Measurements from ENCODE around the gene MYH14. TPM values are rescaled to one million over a fixed set of nuclear protein-coding genes. Genes with fewer than 3 reads are reported as not detected.
"Not testable (repeated sequence)": the region's sequence is repeated elsewhere in the genome, so short reads cannot be mapped to it uniquely, and the experiment has no call there.

MYH14 gene
- total RNA-seq, 1 donor from 2014 or later = not detected

DNA sequence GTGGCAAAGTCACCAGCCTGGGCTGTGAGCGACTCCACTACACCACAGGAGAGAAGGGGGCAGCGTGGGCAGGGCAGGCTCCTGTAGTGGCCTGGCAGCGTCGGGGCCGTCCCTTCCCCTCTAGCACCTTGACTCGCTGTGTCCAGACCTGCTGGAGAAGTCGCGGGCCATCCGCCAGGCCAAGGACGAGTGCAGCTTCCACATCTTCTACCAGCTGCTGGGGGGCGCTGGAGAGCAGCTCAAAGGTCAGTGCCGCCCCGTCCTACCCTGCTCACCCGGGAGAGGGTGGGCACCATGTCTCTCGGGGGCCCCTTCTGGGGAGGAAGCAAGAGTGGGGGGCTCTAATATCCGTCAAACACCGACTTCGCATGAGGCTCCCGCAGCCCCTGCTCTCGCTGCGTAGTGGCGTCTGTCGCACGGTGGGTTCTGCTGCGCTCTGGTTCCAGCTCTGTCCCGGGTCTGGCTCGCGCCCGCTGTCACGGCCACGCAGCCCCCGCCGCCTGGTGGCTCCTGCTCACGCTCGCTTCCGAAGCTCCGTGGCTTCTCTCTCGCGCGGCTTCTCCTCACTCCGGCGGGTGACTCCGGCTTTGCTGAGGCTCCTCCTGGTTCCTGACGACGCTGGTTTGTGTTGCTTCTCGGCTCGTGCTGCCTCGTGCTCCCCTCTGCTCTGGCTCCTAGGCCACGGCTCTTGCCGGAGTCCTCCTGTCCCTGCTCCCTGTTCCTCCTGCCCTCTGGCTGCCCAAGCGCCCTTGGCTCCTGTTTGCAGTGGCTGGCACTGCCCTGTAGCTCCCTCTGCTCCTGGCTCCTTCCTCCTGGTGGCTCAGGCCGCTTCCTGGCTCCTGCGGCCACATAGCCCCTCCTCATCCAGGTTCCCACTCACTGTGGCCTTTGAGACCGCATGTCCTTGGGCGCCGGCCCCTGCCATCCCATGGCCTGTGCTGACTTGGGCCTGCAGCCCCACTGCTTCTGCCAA lies 27.2 kb downstream of the MYH14 start:
- ChIA-PET CTCF (no interaction called here), POLR2A (no interaction called here)
- DNase-seq = no peak
- no peak overlapping the region for H3K27ac Mint-ChIP-seq
- peaks cover 2% of the 10 kb centered on the region for H3K27me3 Mint-ChIP-seq
- H3K9me3 Mint-ChIP-seq = no peaks in the 10 kb centered on the region
- no peaks in the 10 kb centered on the region for H3K4me1 Mint-ChIP-seq
- no peaks in the 10 kb centered on the region for H3K36me3 Mint-ChIP-seq (ENCODE audit: low read depth)
- TF ChIP-seq CTCF (IDR thresholded peaks at IDR 0.05) = no peak
- intact Hi-C loops (cut with micrococcal nuclease) = no loop called here
- no peak overlapping the region for H3K4me3 Mint-ChIP-seq
- no peak for ATAC-seq (ENCODE audit: low read depth)

- CTCF ChIA-PET; H3K27me3 Mint-ChIP-seq; intact Hi-C loops (cut with micrococcal nuclease): not testable (repeated sequence)
Observed at GRCh38 chr19:50231417-50231816, 28.0 kb downstream of the MYH14 start.

GRCh38 chr19:50231821-50232220 lies 28.4 kb downstream of the MYH14 start:
- TF ChIP-seq CTCF (IDR thresholded peaks at IDR 0.05) = no peak
- ATAC-seq (ENCODE audit: low read depth) = no peak
- intact Hi-C loops (cut with micrococcal nuclease) = no loop called here
- no peaks in the 10 kb centered on the region for H3K9me3 Mint-ChIP-seq
- no peak overlapping the region for H3K27ac Mint-ChIP-seq
- H3K27me3 Mint-ChIP-seq = peaks cover 2% of the 10 kb centered on the region
- no peaks in the 10 kb centered on the region for H3K36me3 Mint-ChIP-seq (ENCODE audit: low read depth)
- CTCF ChIA-PET = no interaction called here
- no peaks in the 10 kb centered on the region for H3K4me1 Mint-ChIP-seq
- POLR2A ChIA-PET = no interaction called here
- no peak overlapping the region for H3K4me3 Mint-ChIP-seq
- no peak for DNase-seq

More at GRCh38 chr19:50231417-50231816, 28.0 kb downstream of the MYH14 start:
- ATAC-seq (ENCODE audit: low read depth); H3K4me3 Mint-ChIP-seq; DNase-seq; H3K4me1 Mint-ChIP-seq; POLR2A ChIA-PET; H3K27ac Mint-ChIP-seq; H3K9me3 Mint-ChIP-seq; H3K36me3 Mint-ChIP-seq (ENCODE audit: low read depth): not testable (repeated sequence)

DNA sequence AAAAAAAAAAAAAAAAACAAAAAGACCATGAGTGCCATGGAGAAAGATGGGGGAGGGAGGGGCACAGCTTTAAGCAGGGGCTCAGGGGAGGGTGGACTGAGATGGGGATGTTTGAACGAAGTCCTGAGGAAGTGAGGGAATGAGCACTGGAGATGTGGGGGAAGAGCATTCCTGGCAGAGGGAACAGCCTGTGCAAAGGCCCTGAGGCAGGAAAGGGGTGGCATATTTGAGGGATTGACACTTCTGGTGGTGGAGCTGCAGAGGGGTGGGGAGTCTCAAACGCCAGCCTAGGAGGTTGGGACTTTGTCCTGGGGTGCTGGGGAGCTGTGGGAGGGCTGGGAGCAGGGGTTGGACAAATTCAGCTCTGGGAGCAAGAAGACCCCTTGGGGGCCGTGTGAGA lies 29.2 kb downstream of the MYH14 start:
- no peak overlapping the region for H3K27ac Mint-ChIP-seq
- H3K4me3 Mint-ChIP-seq = no peak overlapping the region
- DNase-seq (no peak), ATAC-seq (ENCODE audit: low read depth) (no peak)
- H3K4me1 Mint-ChIP-seq = no peaks in the 10 kb centered on the region
- CTCF ChIA-PET = no interaction called here
- H3K27me3 Mint-ChIP-seq = no peaks in the 10 kb centered on the region
- H3K9me3 Mint-ChIP-seq = no peaks in the 10 kb centered on the region
- no peak for TF ChIP-seq CTCF (IDR thresholded peaks at IDR 0.05)
- POLR2A ChIA-PET = no interaction called here
- H3K36me3 Mint-ChIP-seq (ENCODE audit: low read depth) = no peaks in the 10 kb centered on the region
- intact Hi-C loops (cut with micrococcal nuclease) = no loop called here

DNA sequence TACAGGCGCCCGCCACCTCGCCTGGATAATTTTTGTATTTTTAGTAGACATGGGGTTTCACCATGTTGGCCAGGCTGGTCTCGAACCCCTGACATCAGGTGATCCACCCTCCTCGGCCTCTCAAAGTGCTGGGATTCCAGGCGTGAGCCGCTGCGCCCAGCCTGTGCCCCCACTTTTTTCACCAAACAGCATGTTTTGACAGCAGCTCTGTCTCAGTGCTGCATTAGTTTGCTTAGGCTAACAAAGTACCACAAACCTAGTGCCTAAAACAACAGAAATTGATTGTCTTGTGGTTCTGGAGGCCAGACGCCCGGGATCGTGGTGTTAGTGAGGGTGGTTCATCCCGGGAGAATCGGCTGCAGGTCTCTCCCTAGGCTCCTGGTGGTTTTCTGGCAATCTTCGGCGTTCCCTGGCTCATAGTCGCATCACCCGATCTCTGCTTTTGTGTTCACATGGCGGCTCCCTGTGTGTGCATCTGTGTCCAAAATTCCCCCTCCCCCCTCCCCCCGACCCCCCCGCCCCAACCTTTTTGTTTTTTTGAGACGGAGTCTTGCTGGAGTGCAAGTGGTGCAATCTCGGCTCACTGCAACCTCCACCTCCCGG lies 30.0 kb downstream of the MYH14 start:
- no peak overlapping the region for H3K4me3 Mint-ChIP-seq
- H3K27me3 Mint-ChIP-seq = peaks cover 2% of the 10 kb centered on the region
- no peaks in the 10 kb centered on the region for H3K9me3 Mint-ChIP-seq
- ATAC-seq (ENCODE audit: low read depth) (no peak), DNase-seq (no peak)
- intact Hi-C loops (cut with micrococcal nuclease) = no loop called here
- TF ChIP-seq CTCF (IDR thresholded peaks at IDR 0.05) = no peak
- no peak overlapping the region for H3K27ac Mint-ChIP-seq
- CTCF ChIA-PET = no interaction called here
- H3K4me1 Mint-ChIP-seq = no peaks in the 10 kb centered on the region
- POLR2A ChIA-PET = no interaction called here
- no peaks in the 10 kb centered on the region for H3K36me3 Mint-ChIP-seq (ENCODE audit: low read depth)

DNA sequence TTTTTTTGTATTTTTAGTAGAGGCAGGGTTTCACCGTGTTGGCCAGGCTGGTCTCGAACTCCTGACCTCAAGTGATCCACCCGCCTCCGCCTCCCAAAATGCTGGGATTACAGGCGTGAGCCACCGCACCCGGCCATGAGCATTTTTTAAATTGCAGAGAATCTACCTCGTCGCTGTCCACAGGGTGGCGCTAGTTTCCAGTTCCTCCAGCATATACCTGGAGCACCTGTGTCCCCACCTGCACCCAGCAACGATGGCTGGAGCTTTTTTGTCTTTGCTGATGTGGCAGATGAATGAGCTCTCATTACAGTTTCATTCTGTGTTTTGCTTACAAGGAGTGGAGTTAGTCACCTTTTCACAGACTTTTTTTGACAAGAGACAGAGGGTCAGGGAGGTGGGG lies 34.1 kb downstream of the MYH14 start:
- H3K36me3 Mint-ChIP-seq (ENCODE audit: low read depth); CTCF ChIA-PET; DNase-seq; POLR2A ChIA-PET; H3K4me3 Mint-ChIP-seq; ATAC-seq (ENCODE audit: low read depth); H3K27ac Mint-ChIP-seq; intact Hi-C loops (cut with micrococcal nuclease); H3K4me1 Mint-ChIP-seq; H3K9me3 Mint-ChIP-seq: not testable (repeated sequence)
- peaks cover 11% of the 10 kb centered on the region for H3K27me3 Mint-ChIP-seq
